Stimulated activated CD8-positive, alpha-beta memory T cell treated with anti-CD3 and anti-CD28 coated beads, Interleukin-7, amount 100 ng/mL, for 24 hours (primary cell): ENCODE results near the gene ADM2.
"Not testable (repeated sequence)": the region's sequence is repeated elsewhere in the genome, so short reads cannot be mapped to it uniquely, and the experiment has no call there.

Source experiments
- DNase-seq: peaks from one replicate; pipeline ENCODE4 v3.0.0-alpha.2; 2020; ENCODE audit warnings: low read depth

ADM2 gene

DNA sequence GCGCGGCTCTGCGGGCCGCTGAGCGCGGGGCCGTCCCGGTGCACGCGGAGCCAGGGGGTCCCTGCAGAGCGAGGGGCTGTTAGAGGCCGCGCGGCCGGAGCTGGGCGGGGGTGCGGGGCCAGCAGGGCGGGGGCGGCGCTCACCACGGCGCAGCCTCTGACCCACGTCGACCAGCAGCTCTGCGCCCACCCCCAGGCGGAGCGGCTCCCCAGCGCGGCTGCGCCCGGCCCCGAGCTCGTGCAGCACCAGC is 44.4 kb downstream of the ADM2 start:
- DNase-seq: no peak

DNA sequence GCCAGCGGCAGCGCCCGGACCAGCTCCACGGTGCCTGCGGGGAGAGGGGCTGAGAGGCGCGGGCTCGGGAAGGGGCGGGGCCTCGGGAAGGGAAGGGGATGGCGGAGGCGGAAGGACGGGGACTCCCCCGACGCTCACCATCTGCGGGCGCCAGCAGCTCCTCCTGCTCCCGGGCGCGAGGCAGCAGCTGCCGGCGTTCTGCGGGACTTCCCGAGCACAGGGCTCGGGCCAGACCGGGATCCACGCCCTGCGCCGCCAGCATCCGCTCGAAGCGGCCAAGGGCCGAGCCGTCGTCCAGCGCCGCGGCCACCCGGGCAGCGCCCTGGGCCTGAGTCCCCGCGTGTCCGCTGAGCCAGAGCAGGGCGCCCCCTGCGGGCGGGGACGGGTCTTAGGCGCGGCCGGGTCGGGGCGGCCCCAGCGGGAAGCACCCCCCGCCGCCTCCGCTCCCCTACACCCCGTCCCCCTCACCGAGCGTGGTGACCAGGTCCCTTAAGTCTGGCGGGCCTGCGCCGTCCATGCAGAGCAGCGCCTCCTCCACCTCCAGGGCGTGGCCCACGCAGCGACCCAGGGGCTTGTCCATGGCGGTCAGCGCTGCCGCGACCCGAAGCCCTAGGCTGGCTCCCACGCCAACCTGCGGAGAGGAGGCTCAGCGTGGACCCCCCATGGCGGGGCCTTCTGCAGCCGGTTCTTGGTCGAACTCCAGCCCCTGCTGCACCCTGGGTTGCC is 44.9 kb downstream of the ADM2 start:
- peak; percentile 70 for DNase-seq

DNA sequence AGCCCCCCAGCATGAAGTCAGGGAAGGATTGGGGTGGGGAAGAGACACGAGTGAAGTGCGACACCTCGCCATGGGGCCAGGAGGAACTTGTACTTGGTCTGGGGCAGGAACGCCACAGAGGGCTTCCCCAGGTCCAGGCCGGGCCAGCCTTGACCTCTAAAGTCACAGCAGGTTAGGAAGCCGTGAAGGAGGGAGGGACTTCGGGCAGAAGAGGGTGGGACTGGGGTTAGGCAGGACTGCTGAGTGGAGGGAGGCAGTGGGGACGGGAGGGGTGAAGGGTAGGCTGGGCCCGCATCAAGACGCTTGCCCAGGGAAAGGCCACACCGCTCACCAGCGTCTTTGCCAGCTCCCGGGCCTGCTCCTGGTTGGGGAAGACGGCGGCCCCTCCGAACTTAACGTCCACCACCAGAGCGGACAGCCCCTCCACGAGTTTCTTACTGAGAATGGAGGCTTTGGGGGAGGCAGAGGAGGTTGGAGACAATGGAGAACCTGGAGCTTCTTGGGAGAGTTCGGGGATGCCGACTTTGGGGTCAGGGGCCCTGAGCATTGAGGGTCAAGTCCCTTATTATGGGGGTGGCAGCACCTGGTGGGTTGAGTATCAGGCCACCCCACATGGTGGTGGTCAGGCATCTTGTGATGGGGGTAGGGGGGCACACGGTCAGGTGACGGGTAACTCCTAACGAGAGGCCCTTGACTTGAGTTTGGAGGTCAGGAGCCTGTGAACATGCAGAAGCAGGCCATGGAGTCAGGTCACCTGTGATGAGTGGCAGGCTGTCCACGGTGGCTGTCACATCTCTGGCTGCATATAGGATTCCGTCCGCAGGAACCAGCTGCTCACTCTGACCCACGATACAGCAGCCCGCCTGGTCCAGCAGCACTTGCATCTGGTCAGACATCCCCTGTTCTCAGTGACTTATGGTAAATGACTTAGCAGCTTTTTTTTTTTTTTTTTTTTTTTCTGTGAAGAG is 45.8 kb downstream of the ADM2 start:
- no peak for DNase-seq

DNA sequence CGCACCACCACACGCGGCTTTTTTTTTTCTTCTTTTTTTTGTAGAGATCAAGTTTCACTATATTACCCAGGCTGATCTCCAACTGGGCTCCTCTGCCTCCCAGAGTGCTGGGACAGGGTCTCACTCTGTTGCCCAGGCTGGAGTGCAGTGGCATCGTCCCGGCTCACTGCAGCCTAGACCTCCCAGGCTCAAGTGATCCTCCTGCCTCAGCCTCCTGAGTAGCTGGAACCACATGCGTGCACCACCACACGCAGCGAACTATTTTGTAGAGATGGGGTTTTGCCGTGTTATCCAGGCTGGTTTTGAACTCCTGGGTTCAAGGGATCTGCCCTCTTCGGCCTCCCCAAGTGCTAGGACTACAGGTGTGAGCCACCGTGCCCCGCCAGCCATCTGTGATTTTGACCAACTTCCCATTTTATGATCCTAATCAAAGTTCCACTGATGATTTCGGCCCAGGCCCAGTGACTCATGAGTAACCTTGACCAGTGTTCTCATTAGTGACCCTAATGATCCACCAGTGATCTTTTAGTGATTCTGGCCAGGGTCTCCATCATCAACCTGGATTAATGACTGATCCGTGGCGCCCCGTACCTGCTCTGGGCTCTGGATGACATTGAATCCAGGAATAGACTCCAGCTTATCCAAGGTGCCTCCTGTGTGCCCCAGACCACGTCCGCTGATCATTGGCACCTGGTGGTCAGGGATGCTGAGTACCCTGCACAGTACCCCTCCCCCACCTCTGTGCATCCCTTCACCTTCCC is 46.8 kb downstream of the ADM2 start:
- no peak for DNase-seq

DNA sequence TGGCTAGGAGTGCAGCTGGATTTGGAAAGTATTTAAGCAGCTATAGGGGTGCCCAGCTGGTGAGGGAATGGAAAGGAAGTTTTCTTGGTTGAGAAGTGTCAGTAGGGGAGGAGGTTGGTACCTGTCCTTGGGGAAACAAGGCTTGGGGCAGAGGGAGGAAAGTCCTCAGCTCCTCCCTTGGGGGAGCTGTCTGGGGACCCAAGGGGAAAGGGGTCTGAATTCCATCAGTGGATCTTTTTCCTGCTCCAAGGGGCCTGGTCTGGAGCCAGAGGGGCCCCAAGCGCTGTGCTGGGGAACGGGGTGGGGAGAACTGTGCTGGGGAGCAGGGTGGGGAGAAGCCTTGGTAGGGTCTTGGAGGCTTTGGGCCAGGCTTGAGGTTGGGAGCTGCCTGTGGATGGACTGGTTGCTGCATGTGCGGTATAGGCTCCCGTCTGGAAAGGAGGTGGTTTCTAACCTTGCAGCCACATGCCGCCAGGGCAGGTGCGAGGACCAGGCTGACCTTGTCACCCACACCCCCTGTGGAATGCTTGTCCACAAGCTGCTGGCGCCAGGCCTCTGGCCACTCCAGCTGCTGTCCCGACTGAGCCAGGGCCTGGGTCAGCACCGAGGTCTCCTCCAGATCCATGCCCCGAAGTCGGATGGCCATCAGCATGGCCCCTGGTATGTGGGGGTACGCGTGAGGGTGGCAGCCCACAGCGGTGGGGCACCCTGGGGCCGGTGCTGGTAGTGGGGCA is 47.5 kb downstream of the ADM2 start:
- DNase-seq: no peak

DNA sequence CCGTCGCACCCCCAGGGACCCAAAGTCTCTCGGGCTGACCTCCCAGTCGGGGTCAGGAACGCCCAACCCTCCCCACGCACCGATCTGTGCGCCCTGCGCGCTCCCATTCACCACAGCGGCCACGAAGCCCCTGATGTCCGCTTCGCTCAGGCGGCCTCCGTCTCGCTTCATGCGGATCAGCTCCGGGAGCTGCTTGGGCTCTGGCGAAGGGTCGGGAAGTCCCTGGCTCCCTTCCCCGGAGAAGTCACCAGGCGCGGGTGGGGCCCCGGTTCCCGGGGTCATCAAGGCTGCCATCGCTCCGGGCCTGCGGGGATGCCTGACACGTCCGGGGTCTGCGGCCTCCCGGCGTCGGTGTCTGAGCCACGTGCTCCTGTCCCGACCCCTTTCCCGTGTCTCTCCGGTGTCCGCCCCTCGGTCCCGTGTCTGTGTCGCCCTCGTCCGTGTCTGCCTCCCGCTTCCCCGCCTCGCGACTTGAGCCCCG is 48.1 kb downstream of the ADM2 start:
- no peak for DNase-seq

DNA sequence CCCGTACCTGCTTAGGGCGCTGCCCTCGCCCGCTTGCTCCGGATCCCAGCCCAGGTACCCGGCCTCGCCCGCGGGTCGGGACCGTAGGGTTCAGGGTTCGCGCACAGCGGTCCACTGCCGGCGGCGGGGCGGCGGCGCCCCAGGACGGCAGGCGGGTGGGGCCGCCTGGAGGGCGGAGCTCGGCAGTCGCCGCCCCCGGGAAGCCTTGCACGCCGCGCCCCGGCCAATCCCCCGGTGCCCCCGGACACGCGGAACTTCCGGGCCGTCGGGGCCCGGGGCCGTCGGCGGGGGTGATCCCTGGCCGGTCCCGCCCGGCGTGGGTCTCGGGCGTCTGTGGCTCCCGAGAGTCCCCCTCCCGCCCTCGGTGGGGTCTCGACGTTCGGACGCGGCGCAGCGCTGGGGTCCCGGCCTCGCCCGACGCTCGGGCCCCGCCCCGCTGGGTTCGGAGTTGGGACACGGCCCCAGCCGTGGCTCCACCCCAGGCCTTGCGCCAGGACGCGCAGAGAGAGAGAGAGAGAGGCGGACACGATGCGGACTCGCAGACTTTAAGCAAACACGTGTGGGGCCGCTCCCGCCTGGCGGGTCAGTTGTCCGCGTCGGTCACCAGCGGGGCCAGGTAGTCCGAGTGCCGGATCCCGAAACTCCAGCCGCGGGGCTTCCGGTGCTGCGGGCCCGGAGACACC is 48.7 kb downstream of the ADM2 start, which contains the start of gene TYMP:
Gene TYMP (minus strand): TSS at position 116 of the 683 bp plus-strand sequence. CDS start 303 bp downstream, outside the sequence.
- DNase-seq: peak; percentile 48

DNA sequence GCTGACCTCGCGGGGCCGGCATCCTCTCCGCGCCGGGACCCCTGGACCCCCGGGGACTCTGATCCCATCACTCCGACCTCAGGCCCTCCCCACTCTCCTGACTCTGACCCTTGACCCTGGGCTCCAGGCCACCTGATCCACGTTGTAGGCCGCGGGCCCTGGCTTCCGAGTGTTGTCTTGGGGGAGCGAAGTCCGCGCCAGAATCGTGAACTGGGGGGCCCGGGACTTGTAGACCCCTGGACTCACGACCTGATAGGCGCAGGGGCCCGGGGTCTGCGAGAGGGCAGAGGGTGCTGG is 49.2 kb downstream of the ADM2 start:
- DNase-seq: no peak

DNA sequence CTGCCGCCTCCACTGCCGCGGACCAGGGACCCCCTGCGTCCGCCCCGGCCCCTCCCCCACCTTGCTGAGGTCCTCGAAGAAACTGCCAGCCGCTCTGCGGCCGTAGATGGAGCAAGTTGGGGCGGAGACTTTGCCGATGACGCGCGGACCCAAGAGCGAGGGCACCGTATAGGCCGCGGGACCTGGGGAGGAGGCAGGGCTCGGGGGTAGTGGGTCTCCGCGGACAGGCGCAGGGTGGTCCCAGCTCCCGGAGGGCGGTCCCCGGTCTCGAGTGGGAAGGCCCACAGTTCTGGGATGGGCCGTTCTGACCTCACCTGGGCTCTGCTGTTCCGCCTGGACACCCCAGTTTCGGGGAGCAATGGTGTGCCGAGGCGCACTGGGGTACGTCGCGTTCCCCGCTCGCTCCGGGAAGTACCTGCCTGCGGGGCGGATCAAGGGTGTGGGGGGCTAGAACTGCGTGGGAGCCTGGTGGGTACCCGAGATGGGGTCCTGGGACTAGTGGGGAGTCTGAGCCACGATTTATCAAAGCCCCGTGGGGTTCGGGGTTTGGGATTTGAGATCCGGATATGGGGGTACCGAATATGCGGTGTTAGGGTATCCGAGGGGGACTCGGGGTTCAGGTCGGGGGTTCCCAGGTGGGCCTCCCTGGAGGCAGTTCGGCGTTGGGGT is 49.7 kb downstream of the ADM2 start:
- DNase-seq: peak; percentile 70

DNA sequence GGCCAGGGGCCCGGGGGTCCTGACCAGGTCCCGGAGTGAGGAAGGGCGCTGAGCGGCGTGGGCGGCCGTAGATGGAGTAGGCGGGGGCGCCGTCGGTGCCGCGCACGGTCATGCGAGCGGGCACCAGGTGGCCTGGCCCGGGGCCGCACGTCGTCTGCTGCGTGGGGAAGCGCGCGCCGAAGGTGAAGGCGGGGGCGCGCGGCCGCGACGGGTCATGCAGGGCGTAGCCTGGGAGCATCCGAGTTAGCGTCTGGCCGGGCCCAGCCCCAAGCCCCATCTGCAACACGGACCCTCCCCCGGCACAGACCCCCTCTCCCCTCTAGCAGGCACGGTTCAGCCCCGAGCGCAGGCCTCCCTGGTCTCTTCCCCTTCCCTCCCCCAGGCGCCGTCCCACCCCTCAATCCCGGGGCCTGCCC is 50.2 kb downstream of the ADM2 start:
- peak; percentile 41 for DNase-seq

DNA sequence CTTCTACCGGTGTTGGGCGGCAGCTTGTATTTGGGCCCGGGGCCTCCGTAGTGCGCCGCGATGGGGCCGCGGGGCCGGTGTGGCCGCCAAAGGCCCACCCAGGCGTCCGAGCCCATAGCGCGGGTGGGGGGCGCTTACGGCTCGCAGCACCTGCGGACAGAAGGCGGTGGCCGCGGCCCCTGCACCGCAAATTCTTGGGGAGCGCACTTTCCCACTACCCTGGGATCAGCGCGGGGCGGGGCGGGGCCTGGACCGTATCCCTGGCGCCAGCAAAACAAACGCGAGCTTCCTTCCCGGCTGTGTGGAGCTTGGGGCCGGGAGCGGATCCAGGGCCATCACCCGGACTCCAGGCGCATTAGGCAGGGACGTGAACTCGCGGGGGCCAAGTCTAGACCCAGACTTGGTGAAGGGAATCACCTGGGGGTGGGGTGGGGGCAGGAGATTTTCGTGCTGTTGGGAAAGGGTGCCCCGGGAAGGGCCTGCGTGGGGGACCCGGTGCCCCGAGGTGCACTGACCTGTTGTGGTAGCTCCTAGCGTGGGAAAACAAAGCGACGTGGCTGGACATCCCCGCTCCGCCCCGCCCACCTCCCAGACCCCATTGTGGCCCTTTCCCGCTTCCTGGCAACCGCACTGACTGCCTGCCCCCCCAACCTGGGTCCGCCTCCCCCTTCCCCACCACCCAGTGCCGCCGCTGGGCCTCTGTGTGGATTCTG is 50.8 kb downstream of the ADM2 start:
- no peak for DNase-seq

DNA sequence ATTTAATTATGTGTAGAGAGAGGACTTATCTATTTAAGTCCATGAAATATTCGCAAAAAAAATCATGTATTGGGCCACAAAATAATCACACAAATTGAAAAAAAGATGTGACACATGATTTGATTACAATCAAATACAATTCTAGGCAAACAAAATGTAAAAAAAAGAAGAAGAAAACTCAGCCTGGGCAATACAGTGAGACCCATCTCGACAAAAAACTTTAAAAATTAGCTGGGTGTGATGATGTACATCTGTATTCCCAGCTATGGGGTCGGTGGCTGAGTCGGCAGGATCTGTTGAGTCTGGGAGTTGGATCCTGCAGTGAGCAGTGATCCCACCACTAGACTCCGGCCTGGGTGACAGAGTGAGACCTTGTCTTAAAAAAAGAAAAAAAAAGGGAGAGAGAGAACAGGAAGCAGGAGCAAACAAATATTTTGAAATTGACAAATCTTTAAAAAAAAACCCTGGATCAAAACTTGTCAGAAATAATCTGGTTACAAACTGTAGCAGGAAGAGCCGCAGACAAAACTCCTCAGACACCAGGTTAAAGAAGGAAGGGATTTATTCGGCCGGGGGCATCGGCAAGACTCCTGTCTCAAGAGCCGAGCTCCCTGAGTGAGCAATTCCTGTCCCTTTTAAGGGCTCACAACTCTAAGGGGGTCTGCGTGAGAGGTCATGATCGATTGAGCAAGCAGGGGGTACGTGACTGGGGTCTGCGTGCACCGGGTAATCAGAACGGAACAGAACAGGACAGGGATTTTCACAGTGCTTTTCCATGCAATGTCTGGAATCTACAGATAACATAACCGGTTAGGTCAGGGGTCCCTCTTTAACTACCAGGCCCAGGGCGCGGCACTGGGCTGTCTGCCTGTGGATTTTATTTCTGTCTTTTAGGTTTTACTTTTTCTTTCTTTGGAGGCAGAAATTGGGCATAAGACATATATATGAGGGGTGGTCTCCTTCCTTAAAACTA is 51.8 kb downstream of the ADM2 start:
- no peak for DNase-seq

DNA sequence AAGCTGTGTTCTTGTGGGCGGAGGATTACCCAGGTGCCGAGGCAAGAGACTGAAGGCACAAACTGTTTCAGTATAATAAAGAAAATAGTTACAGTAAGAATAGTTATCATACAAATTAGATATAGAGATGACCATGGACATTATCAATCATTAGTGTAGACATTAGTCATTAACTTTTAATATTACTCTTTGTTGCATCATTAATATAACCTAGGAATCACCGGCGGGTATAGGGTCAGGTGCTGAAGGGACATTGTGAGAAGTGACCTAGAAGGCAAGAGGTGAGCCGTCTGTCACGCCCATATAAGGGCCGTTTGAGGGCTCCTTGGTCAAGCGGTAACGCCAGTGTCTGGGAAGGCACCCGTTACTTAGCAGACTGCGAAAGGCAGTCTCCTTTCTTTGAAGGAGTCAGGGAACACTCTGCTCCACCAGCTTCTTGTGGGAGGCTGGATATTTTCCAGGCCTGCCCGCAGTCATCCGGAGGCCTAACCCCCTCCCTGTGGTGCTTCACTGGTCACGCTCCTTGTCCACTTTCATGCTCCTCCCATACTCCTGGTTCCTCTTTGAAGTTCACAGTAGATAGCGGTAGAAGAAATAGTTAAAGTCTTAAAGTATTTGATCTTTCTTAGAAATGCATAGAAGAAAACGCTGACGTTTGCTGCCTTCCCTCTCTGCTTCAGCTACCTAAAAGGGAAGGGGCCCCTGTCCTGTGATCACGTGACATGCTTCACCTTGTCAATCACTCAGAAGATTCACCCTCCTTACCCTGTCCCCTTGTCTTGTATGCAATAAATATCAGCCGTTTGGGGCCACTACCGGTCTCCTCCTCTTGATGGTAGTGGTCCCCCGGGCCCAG is 52.7 kb downstream of the ADM2 start:
- DNase-seq: not testable (repeated sequence)

DNA sequence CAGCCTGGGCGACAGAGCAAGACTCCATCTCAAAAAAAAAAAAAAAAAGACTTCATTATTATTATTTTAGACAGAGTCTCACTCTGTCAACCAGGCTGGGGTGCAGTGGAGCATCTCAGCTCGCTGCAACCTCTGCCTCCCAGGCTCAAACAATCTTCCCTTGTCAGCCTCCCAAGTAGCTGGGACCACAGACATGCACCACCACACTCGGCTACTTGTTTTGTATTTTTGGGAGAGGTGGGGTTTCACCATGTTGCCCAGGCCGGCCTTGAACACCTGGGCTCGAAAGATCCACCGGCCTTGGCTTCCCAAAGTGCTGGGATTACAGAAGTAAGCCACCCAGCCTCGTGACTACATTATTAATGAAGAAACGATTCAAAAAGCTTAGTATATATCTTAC is 53.8 kb downstream of the ADM2 start:
- no peak for DNase-seq
